HepG2 (cell line): Measurements from ENCODE around the gene IMMT. TPM values are rescaled to one million over a fixed set of nuclear protein-coding genes. Genes with fewer than 3 reads are reported as not detected.
A peak's percentile ranks its signal among the peaks of the same experiment; 100 is the strongest.

Experiments
- FIP1L1 ChIP-seq: fragments of 200-400 bp; formaldehyde crosslinking; IDR thresholded peaks from 2 replicates; pipeline ENCODE4 v1.6.1; 2018; ENCODE audit warnings: low read depth, mild to moderate bottlenecking, low read length, moderate library complexity, borderline replicate concordance; ENCODE audit not compliant: insufficient read depth
- HDAC1 ChIP-seq: sonication (generic); formaldehyde crosslinking; IDR thresholded peaks from 2 replicates; pipeline ENCODE4 v1.5.1; 2020; ENCODE audit warnings: mild to moderate bottlenecking, missing genetic modification reagents
- HOXA3 ChIP-seq: sonication (generic); formaldehyde crosslinking; IDR thresholded peaks from 2 replicates; pipeline ENCODE4 v1.5.0; 2020; ENCODE audit warnings: missing genetic modification reagents
- NR2F6 ChIP-seq, 2 experiments: IDR thresholded peaks; 2 replicates each; pipeline ENCODE4 v1.6.1; 2016; ENCODE audit warnings: antibody characterized with exemption in 1 of 2, mild to moderate bottlenecking in 1 of 2
- PRMT3 ChIP-seq: sonication (generic); formaldehyde crosslinking; IDR thresholded peaks from 2 replicates; pipeline ENCODE4 v1.8.1; 2022; ENCODE audit warnings: low read depth, mild to moderate bottlenecking, moderate library complexity, missing genetic modification reagents, borderline replicate concordance
- REPIN1 ChIP-seq: sonication (generic); formaldehyde crosslinking; IDR thresholded peaks from 2 replicates; pipeline ENCODE4 v1.8.0; 2022; ENCODE audit warnings: missing genetic modification reagents, low read depth, mild to moderate bottlenecking, borderline replicate concordance
- SOX5 ChIP-seq: IDR thresholded peaks from 2 replicates; pipeline ENCODE4 v1.6.1; 2016; ENCODE audit warnings: borderline replicate concordance
- SOX6 ChIP-seq, 2 experiments: fragments of 450-650 bp in 1 of 2; sonication (generic) in 1 of 2; formaldehyde crosslinking in 1 of 2; IDR thresholded peaks; 2 replicates each; pipeline versions ENCODE4 v1.4.0 to v1.6.1; 2017 to 2020; ENCODE audit warnings: antibody characterized with exemption in 1 of 2, mild to moderate bottlenecking in 1 of 2, missing genetic modification reagents in 1 of 2
- ZFAT ChIP-seq: sonication (generic); formaldehyde crosslinking; conservative IDR thresholded peaks from 2 replicates; pipeline ENCODE4 v1.8.1; 2023; ENCODE audit warnings: missing genetic modification reagents, inconsistent platforms
- ZNF235 ChIP-seq: sonication (generic); formaldehyde crosslinking; IDR thresholded peaks from 2 replicates; pipeline ENCODE4 v1.8.1; 2023; ENCODE audit warnings: mild to moderate bottlenecking, missing genetic modification reagents, borderline replicate concordance
- ZNF543 ChIP-seq: sonication (generic); formaldehyde crosslinking; IDR thresholded peaks from 2 replicates; pipeline ENCODE4 v1.4.0; 2020; ENCODE audit warnings: mild to moderate bottlenecking, missing genetic modification reagents
- polyA plus RNA-seq, 8 experiments: library from polyadenylated mRNA; depleted of rRNA in 3 of 8; stranded (reverse) in 7 of 8; unstranded in 1 of 8; fragments of >200 nt; fragmentation: Illumina TruSeq in 4 of 8; extraction: Trizol in 4 of 8; gene quantifications; 2 replicates each; pipeline versions ENCODE4 v1.2.1 to v1.2.3, GENCODE V29; 2011 to 2016; ENCODE audit warnings: low read depth in 4 of 8, missing spikeins in 1 of 8, mixed read lengths in 1 of 8; ENCODE audit not compliant: insufficient read depth in 1 of 8
- total RNA-seq, 5 experiments: library from RNA; depleted of rRNA; stranded (reverse); fragments of >200 nt; fragmentation: Illumina TruSeq; extraction: Trizol; gene quantifications; 2 replicates each; pipeline ENCODE4 v1.2.3, GENCODE V29; 2016; ENCODE audit warnings: low read depth in 1 of 5
- TF ChIP-seq, protein P1 (sequence below): sonication (generic); formaldehyde crosslinking; IDR thresholded peaks from 2 replicates; pipeline ENCODE4 v1.4.0; 2020; ENCODE audit warnings: missing genetic modification reagents
- TF ChIP-seq, protein P2 (sequence below): IDR thresholded peaks from 2 replicates; pipeline ENCODE4 v1.4.0; 2020; ENCODE audit warnings: mild to moderate bottlenecking, missing genetic modification reagents
- TF ChIP-seq, protein P3 (sequence below): sonication (generic); formaldehyde crosslinking; IDR thresholded peaks from 2 replicates; pipeline ENCODE4 v1.4.0; 2020; ENCODE audit warnings: missing genetic modification reagents

Gene IMMT
- total and polyA plus RNA-seq, 2 of the 13 experiments (the other 11 are each of a cell fraction or from before 2014, with no cell fraction given), result 63.5 to 119 TPM

DNA sequence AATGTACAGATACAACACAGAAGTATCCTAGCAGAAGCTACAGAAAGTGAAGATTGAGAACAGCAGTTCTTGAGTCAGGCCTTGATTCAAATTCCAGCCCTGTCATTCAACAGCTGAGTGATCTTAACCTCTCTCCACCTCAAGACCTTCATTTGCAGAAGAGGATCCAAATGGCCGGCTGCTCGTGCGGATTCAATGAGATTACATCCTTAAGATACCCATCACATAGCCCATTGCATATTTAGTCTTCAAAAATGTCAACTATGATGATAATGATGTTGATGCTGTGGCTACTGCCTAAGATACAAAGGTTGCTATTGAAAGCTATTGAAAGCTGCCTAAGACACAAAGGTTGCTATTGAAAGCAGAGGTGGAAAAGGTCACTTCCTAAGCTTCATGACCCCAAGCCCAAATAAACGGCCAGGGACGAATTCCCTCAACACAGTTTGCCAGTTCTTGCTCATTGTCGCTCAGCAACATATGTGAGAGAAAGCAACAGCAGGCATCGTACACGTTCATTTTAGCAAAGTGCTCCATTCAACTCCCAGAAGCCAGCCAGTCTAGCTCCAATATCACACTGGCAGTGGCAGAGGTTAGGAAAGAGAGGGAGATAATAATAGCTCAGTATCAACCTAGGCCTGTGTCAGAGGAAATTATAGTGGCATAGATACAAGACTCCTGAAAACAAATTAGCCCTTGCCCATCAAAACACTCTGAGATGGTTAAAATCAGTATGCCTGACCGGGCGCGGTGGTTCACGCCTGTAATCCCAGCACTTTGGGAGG, 40.1 kb upstream of the IMMT start (continued):
- TF ChIP-seq, protein P1, sequence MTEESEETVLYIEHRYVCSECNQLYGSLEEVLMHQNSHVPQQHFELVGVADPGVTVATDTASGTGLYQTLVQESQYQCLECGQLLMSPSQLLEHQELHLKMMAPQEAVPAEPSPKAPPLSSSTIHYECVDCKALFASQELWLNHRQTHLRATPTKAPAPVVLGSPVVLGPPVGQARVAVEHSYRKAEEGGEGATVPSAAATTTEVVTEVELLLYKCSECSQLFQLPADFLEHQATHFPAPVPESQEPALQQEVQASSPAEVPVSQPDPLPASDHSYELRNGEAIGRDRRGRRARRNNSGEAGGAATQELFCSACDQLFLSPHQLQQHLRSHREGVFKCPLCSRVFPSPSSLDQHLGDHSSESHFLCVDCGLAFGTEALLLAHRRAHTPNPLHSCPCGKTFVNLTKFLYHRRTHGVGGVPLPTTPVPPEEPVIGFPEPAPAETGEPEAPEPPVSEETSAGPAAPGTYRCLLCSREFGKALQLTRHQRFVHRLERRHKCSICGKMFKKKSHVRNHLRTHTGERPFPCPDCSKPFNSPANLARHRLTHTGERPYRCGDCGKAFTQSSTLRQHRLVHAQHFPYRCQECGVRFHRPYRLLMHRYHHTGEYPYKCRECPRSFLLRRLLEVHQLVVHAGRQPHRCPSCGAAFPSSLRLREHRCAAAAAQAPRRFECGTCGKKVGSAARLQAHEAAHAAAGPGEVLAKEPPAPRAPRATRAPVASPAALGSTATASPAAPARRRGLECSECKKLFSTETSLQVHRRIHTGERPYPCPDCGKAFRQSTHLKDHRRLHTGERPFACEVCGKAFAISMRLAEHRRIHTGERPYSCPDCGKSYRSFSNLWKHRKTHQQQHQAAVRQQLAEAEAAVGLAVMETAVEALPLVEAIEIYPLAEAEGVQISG (CRISPR knock-in tag), result no peak
- TF ChIP-seq PRMT3 (CRISPR knock-in tag), result no peak
- TF ChIP-seq, protein P2, sequence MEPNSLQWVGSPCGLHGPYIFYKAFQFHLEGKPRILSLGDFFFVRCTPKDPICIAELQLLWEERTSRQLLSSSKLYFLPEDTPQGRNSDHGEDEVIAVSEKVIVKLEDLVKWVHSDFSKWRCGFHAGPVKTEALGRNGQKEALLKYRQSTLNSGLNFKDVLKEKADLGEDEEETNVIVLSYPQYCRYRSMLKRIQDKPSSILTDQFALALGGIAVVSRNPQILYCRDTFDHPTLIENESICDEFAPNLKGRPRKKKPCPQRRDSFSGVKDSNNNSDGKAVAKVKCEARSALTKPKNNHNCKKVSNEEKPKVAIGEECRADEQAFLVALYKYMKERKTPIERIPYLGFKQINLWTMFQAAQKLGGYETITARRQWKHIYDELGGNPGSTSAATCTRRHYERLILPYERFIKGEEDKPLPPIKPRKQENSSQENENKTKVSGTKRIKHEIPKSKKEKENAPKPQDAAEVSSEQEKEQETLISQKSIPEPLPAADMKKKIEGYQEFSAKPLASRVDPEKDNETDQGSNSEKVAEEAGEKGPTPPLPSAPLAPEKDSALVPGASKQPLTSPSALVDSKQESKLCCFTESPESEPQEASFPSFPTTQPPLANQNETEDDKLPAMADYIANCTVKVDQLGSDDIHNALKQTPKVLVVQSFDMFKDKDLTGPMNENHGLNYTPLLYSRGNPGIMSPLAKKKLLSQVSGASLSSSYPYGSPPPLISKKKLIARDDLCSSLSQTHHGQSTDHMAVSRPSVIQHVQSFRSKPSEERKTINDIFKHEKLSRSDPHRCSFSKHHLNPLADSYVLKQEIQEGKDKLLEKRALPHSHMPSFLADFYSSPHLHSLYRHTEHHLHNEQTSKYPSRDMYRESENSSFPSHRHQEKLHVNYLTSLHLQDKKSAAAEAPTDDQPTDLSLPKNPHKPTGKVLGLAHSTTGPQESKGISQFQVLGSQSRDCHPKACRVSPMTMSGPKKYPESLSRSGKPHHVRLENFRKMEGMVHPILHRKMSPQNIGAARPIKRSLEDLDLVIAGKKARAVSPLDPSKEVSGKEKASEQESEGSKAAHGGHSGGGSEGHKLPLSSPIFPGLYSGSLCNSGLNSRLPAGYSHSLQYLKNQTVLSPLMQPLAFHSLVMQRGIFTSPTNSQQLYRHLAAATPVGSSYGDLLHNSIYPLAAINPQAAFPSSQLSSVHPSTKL (CRISPR knock-in tag), result peak; percentile 41; the same call in 1 of the 2 replicates
- no peak for TF ChIP-seq SOX6 (IDR thresholded peaks at IDR 0.05)
- peak; percentile 69 for TF ChIP-seq SOX6 (CRISPR knock-in tag; IDR thresholded peaks at IDR 0.05)
- no peak for TF ChIP-seq FIP1L1
- no peak for TF ChIP-seq ZNF543 (CRISPR knock-in tag)
- peak; percentile 48; the same call in 1 of the 2 replicates for TF ChIP-seq HDAC1 (CRISPR knock-in tag)
- peak; percentile 88 for TF ChIP-seq NR2F6 (IDR thresholded peaks at IDR 0.05)
- TF ChIP-seq NR2F6 (CRISPR knock-in tag; IDR thresholded peaks at IDR 0.05), result peak; percentile 77
- TF ChIP-seq HOXA3, result peak; percentile 29; the same call in 1 of the 2 replicates
- TF ChIP-seq ZFAT (CRISPR knock-in tag), result no peak
- TF ChIP-seq, protein P3, sequence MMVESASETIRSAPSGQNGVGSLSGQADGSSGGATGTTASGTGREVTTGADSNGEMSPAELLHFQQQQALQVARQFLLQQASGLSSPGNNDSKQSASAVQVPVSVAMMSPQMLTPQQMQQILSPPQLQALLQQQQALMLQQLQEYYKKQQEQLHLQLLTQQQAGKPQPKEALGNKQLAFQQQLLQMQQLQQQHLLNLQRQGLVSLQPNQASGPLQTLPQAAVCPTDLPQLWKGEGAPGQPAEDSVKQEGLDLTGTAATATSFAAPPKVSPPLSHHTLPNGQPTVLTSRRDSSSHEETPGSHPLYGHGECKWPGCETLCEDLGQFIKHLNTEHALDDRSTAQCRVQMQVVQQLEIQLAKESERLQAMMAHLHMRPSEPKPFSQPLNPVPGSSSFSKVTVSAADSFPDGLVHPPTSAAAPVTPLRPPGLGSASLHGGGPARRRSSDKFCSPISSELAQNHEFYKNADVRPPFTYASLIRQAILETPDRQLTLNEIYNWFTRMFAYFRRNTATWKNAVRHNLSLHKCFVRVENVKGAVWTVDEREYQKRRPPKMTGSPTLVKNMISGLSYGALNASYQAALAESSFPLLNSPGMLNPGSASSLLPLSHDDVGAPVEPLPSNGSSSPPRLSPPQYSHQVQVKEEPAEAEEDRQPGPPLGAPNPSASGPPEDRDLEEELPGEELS, result peak; percentile 40; the same call in 1 of the 2 replicates
- TF ChIP-seq SOX5, result peak; percentile 67; the same call in 1 of the 2 replicates
- no peak for TF ChIP-seq ZNF235 (CRISPR knock-in tag)
- 0 out of 2 replicates have a peak, but pooled peaks have one; percentile 23 for TF ChIP-seq REPIN1 (CRISPR knock-in tag)
